Activated effector memory CD4-positive, alpha-beta T cell treated with Interleukin-2 at 50 U/mL for 16 hours (primary cell): Measurements from ENCODE around the gene BAMBI.
A peak's percentile ranks its signal among the peaks of the same experiment; 100 is the strongest.
"Not testable (repeated sequence)": the region's sequence is repeated elsewhere in the genome, so short reads cannot be mapped to it uniquely, and the experiment has no call there.

Experiments used
- DNase-seq: peaks from one replicate; pipeline ENCODE4 v3.0.0-alpha.2; 2020

The BAMBI gene, protein sequence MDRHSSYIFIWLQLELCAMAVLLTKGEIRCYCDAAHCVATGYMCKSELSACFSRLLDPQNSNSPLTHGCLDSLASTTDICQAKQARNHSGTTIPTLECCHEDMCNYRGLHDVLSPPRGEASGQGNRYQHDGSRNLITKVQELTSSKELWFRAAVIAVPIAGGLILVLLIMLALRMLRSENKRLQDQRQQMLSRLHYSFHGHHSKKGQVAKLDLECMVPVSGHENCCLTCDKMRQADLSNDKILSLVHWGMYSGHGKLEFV

DNA sequence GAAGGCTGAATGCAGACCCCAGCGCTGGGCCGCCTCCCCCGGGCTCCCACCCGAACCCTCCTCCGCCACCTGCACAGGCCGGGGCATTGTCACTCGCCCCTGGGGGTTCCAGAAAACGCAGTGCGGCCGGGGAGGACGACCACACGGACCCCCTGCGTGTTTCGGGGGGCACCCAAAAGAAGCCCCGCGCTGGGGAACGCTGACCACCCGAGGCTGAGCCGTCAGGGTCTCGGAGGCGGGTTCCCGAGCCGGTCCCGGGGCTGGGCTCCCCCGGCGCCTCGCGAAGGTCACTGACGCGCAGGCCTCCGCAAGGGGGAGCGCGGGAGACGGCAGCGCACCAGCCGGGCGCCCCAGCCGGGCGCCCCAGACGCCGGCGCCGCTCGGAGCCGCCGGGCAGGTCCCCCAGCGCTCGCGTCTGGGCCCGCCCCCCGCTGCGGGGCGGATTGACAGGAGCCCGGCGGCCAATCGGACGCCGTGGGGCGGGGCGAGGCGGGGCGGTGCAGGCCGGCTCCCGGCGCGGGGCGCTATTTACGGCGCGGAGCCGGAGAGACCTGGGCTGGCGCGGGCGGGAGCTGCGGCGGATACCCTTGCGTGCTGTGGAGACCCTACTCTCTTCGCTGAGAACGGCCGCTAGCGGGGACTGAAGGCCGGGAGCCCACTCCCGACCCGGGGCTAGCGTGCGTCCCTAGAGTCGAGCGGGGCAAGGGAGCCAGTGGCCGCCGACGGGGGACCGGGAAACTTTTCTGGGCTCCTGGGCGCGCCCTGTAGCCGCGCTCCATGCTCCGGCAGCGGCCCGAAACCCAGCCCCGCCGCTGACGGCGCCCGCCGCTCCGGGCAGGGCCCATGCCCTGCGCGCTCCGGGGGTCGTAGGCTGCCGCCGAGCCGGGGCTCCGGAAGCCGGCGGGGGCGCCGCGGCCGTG lies at the start of gene BAMBI:
Gene BAMBI, plus strand, starts transcription at position 554 of the 920 bp plus-strand sequence. CDS start 377 bp downstream, outside the sequence.
- DNase-seq = peak; percentile 82

DNA sequence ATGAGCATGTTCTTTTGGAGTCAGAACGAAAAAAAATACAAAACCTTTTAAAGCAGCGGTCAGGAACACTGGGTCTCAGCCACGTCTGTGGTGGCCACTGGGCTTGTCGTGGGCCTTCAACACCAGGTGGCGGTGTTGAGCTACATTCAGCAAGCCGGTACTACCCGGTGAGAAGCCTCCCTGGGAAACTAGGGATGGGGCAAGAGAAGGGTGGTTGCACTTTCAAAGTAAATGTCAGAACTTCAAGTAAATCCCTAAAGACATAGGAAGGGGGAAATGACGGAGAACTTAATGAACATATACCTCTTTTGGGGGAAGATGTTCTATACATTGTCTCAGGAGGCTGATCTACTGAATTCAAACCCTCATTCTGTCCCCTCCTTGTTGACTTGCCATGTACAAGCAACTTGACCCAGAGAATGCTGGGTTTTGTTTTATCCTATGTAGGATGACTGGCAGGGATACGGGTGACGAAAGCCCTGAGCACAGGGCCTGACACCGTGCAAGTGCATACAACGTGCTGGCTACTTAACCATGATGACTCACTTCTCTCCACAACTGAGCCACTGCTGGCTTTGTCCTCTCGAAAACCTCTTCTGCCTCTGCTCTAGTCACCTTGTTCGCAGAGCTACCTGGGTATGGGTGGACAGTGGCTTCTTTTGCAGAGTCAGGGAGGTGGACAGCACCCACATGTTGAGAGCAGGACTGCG lies 49.0 kb upstream of the BAMBI start:
- peak; percentile 31 for DNase-seq

DNA sequence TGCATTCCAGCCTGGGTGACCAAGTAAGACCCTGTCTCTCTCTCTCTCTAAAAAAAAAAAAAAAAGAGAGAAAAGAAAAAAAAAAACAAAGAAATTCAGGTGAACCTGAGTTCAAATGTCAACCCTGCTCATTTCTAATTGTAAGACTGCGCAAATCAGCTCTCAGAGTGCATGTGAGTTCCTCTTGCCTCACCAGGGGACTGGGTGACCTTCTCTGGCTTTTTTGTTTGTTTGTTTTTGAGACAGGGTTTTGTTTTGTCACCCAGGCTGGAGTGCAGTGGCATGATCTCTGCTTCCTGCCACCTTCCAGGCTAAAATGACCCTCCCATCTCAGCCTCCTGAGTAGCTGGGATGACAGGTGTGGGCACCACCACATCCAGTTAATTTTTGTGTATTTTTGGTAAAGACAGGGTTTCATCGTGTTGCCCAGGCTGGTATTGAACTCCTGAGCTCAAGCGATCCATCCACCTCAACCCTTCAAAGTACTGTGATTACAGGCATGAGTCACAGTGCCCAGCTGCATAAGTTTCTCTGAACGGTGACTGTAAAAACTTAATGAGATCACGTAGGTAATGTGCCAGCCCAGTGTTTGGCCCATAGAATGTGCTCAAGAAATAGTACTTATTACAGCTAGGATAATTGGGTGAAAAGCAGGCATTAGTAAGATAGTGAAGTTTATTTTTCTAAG lies 45.3 kb upstream of the BAMBI start:
- no peak for DNase-seq

- DNase-seq = no peak
These were observed 44.8 kb upstream of the BAMBI start for GRCh38 chr10:28632584-28632945.

GRCh38 chr10:28633750-28634149 lies 43.6 kb upstream of the BAMBI start:
- DNase-seq = no peak

- no peak for DNase-seq
These were observed 40.0 kb upstream of the BAMBI start for GRCh38 chr10:28637346-28637745.

DNA sequence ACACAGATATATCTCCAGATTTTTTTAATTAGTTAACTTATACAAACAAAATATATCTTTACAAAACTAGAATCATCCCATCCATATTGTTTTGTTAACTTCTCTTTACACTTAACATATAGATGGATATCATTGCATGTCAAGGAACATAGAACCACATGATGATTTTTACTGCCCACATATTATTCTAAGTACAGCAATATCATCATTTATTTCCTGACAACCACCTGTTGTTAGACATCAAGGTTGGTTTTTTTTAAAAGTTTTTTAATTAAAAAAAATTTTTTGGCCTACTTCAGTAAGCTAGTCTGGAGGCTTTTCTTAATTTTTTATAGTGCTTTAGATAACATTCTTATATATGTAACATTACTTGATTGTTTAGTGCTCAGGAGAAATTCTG lies 38.9 kb upstream of the BAMBI start:
- DNase-seq = no peak

DNA sequence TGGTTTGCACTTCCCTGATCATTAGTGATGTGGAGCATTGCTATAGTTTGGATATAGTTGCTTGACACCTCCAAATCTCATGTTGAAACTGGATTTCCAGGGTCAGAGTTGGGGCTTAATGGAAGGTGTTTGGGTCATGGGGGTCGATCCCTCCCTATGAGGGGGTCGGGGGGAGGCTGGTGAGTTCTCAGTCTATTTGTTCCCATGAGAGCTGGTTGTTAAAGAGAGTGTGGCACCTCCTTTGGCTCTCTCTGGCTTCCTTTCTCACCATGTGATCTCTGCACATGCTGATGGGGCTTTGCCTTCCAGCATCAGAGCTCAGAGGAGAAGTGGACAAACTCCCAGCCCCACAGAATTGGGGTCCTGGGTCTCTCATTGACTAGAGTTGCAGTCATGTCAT lies 36.8 kb upstream of the BAMBI start:
- no peak for DNase-seq

GRCh38 chr10:28644647-28645046 lies 32.7 kb upstream of the BAMBI start:
- no peak for DNase-seq

GRCh38 chr10:28652106-28652505 lies 25.2 kb upstream of the BAMBI start:
- no peak for DNase-seq

DNA sequence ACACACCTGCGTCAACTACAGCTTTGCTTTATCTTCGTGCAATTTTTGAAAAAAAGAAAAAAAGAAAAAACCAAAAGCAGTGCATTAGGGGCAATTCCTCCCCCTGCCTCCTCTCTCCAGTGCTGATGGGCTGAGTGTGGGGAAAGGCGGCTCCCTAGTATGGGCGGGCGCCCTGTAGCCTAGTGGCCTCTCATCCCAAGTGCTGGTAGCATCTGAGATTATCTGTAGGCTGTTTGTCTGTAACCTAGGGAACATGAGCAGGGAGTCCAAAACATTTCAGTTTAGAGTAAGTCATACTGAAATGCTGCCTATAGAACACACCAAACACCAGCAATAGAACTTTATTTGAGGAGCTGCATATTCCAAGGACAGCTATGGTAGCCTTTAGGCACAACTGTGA lies 24.6 kb upstream of the BAMBI start:
- DNase-seq = no peak

GRCh38 chr10:28658824-28659223 lies 18.5 kb upstream of the BAMBI start:
- not testable (repeated sequence) for DNase-seq

DNA sequence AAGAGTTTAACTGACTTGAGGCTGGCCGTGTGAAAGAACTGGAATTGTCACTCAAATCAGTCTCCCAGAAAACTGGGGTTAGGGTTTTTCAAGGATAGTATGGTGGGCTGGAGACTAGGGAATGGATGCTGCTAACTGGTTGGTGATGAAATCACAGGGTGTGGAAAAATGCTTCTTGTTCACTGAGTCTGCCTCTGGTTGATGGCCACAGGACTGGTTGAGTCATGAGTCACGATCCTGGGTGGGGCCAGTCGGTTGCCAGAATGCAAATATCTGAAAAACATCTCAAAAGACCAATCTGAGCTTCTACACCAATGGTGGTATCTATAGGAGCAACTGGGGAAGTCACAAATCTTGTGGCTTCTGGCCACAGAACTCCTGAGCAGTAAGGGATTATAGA lies 16.3 kb upstream of the BAMBI start:
- no peak for DNase-seq

DNA sequence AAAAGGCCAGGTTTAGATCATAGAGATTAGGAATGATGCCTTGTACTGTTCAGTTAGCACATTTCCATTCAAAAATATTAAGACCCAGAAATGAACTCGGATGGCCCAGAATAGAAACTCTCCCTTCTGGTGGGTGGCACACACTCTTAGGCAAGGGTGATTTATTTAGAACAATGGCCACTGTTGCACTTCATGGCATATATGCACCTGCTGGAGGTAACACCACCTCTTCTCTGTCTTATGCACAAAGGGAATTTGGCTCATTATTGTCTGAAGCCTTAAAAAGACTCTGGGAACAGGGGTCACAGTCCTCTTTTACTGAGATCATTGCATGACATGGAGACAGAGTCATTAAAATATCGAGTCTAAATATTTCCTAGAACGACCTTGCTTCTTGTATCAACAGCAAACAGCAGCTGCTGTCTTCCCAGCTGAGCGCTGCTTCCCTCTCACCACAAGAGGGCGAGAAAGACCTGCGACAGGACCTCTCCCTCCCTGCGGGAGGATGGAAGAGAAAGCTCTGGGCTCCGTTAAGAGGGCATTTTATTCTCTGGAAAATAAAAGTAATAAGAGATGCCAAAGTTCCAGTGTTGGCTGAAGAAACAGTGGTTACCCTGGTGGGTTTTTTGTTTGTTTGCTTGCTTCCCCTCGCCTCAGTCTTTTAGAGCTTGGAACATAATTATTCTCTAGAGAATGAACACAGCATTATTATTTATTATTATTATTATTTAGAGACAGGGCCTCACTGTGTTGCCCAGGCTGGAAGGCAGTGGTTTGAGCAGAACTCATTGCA lies 13.5 kb upstream of the BAMBI start:
- peak; percentile 39 for DNase-seq

DNA sequence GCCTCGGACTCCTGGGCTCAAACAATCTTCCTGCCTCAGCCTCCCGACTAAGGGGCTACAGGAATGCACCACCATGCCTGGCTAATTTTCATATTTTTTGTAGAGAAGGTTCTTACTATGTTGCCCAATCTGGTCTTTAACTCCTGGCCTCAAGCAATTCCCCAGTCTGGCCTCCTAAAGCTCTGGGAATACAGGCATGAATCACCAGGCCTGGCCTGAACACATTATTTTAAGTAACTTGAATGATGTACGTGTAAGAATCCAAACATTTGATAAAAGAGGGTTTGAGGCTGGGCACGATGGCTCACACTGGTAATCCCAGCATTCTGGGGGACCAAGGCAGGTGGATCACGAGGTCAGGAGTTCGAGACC lies 13.0 kb upstream of the BAMBI start:
- DNase-seq = no peak

DNA sequence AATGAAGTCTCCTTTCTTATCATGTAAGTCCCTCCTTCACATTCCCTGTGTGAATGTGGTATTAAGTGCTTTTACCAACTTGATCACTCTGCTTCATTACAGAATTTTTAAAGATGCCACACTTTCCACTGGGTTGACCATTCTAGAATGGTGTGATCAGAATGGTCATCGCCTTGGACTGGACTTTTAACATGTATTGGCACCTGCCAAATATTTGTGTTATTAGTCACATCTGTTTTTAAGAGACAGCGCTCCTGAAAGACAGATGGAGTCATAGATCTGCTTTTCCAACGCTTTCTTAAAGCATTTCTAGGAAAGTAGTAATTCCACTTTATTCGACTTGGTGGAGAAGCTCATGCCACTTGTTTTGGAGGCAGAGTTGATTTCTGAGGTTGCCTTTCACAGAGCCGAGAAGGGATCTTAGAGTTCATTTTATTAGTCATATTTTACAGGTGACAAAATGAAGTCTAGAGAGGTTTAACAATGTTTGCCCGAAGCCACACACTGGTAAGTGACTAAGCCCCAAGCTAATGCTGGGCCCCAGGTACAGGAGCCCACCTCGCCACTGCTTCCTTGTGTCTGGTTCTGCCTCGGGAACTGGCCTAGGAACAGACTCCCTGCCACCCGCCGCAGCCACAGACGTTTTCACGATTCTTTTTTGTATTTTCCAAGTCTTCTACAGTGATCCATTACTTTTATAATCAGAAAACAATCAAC lies 10.4 kb upstream of the BAMBI start:
- no peak for DNase-seq

DNA sequence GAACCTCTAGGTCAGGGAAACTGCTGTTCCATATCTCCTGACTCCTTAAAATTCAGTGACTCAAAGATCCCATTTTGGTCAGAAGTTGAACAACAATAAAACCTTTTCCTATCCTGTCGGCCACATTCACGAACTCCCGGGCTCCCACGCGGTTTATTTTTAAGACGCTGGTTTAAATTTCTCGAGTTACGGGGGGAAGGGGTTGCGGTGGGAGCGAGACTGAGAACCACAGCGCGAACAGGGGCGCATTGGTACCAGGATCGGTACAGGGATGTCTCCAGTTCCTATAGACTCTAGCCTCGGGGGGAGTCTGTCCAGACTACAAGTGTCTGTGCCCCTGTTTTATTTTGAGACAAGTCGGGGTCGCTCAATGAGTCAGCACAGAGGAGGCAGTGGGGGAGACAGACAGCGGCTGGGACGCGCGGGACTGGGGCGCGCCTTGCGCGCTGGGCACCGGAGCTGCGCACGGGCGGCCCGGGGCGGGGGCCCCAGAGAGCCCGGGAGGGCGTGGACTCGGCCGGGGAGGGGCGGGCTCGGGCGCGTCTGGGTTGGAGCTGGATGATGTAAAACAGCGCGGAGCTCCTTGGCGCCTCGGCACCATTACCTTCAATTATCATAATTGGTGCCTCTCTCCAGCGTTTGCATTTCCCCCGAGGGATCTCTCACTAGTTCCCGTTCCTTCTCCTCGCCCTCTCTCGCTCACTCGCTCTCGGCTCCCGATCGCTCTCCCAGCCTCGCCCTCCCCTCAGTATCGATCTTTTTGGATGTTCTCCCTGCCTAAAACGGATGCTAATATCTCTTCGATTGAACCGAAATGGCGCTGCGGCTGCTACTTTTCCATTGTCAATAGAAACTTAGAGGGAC lies 8.7 kb upstream of the BAMBI start:
- peak; percentile 1 for DNase-seq

GRCh38 chr10:28669227-28670173 lies 7.8 kb upstream of the BAMBI start:
- DNase-seq = no peak

DNA sequence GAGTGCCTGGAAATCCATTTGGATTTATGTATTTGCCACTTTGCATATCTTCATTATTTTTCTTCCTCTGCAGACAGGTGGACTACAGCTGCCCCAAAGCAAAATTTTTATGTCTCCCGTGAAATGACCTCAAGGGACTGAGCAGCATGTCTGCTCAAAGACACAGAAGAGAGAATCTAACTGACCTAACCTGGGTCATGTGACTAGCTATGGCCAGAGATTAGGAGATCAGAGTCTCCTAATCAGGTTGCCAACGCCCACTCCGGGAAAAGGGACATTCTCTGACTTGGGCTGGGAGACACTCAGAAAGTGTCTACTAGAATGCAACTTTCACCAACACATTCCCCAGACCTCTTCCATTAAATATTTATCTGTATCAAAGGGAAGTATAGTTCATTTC lies 2.5 kb upstream of the BAMBI start:
- DNase-seq = no peak
